HG03045 (cell line): ENCODE measurements around the gene SETBP1.

Source experiments
- ATAC-seq: cut with Tn5 transposase; IDR thresholded peaks from one replicate; pipeline ENCODE4 v1.9.1; 2021; ENCODE audit warnings: mild to moderate bottlenecking, moderate library complexity; ENCODE audit not compliant: unreplicated experiment

SETBP1 gene

GRCh38 chr18:45100321-45101105 lies 419.8 kb downstream of the SETBP1 start:
- no peak for ATAC-seq

- ATAC-seq, result no peak
Measured at GRCh38 chr18:45102126-45102525, 421.4 kb downstream of the SETBP1 start.

- no peak for ATAC-seq
Measured at GRCh38 chr18:45102863-45103262, 422.2 kb downstream of the SETBP1 start.

- ATAC-seq, result peak; percentile 37
Measured at GRCh38 chr18:45103319-45104048, 422.8 kb downstream of the SETBP1 start.

- no peak for ATAC-seq
Measured at GRCh38 chr18:45104049-45104395, 423.3 kb downstream of the SETBP1 start.

- peak; percentile 94 for ATAC-seq
Measured at GRCh38 chr18:45106331-45106774, 425.7 kb downstream of the SETBP1 start.

GRCh38 chr18:45107425-45107824 lies 426.7 kb downstream of the SETBP1 start:
- ATAC-seq, result no peak

GRCh38 chr18:45108754-45109153 lies 428.1 kb downstream of the SETBP1 start:
- no peak for ATAC-seq

GRCh38 chr18:45109271-45109670 lies 428.6 kb downstream of the SETBP1 start:
- ATAC-seq, result no peak

GRCh38 chr18:45109706-45110105 lies 429.0 kb downstream of the SETBP1 start:
- no peak for ATAC-seq

GRCh38 chr18:45110577-45111501 lies 430.2 kb downstream of the SETBP1 start:
- ATAC-seq, result no peak

- ATAC-seq, result no peak
Measured at GRCh38 chr18:45111502-45111848, 430.8 kb downstream of the SETBP1 start.

GRCh38 chr18:45112682-45113081 lies 432.0 kb downstream of the SETBP1 start:
- no peak for ATAC-seq

GRCh38 chr18:45116116-45116515 lies 435.4 kb downstream of the SETBP1 start:
- no peak for ATAC-seq
